Effector memory CD4-positive, alpha-beta T cell (primary cell): Measurements from ENCODE around the gene NAIF1.

Source experiments
- DNase-seq, 3 donors: peaks; one replicate each; pipeline ENCODE4 v3.0.0-alpha.2; 2020
- H3K27ac ChIP-seq: 2 replicates; pipeline ENCODE4 v1.7.0; 2013; ENCODE audit warnings: mild to moderate bottlenecking, low read length, moderate library complexity; ENCODE audit not compliant: insufficient read depth, poor library complexity, severe bottlenecking
- H3K27me3 ChIP-seq: replicated peaks from 2 replicates; pipeline ENCODE4 v1.7.0; 2013; ENCODE audit warnings: mild to moderate bottlenecking, low read length; ENCODE audit not compliant: insufficient read depth, control insufficient read depth, poor library complexity, severe bottlenecking
- H3K36me3 ChIP-seq: 2 replicates; pipeline ENCODE4 v1.7.0; 2013; ENCODE audit warnings: mild to moderate bottlenecking, low read length, moderate library complexity; ENCODE audit not compliant: control insufficient read depth, insufficient read depth
- H3K4me1 ChIP-seq: 2 replicates; pipeline ENCODE4 v1.7.0; 2013; ENCODE audit warnings: low read length, mild to moderate bottlenecking; ENCODE audit not compliant: control insufficient read depth, insufficient read depth, poor library complexity, severe bottlenecking
- H3K4me3 ChIP-seq: 2 replicates; pipeline ENCODE4 v1.7.0; 2013; ENCODE audit warnings: low read length, low read depth, mild to moderate bottlenecking; ENCODE audit not compliant: insufficient read depth, poor library complexity, severe bottlenecking
- H3K9me3 ChIP-seq: 2 replicates; pipeline ENCODE4 v1.7.0; 2013; ENCODE audit warnings: mild to moderate bottlenecking, low read length, moderate library complexity; ENCODE audit not compliant: control insufficient read depth

NAIF1 gene

DNA sequence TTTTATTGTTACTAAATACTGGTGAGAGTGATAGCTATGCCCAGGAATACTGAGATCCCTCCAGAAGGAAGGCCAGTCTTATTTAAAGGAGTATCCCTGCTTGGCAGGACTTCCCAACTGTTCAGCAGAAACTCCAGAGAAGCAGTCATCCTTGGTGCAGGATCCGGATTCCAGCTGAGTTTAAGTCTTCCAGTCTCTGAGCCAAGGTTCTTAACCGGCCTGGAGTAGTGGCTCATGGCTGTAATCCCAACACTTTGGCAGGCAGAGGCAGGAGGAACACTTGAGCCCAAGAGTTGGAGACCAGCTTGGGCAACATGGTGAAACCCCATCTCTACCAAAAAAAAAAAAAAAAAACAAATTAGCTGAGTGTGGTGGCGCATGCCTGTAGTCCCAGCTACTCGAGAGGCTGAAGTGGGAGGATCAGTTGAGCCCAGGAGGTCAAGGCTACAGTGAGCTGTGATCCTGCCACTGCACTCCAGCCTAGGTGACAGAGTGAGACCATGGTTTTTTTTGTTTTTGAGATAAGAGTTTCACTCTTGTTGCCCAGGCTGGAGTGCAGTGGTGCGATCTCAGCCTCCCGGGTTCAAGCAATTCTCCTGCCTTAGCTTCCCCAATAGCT, 7.6 kb downstream of the NAIF1 start:
- H3K27me3 ChIP-seq = no peaks in the 10 kb centered on the region
- H3K4me1 ChIP-seq = peaks cover 28% of the 10 kb centered on the region
- H3K27ac ChIP-seq = no peak overlapping the region
- no peak for DNase-seq
- no peaks in the 10 kb centered on the region for H3K9me3 ChIP-seq
- no peak overlapping the region for H3K4me3 ChIP-seq
- H3K36me3 ChIP-seq = no peaks in the 10 kb centered on the region

DNA sequence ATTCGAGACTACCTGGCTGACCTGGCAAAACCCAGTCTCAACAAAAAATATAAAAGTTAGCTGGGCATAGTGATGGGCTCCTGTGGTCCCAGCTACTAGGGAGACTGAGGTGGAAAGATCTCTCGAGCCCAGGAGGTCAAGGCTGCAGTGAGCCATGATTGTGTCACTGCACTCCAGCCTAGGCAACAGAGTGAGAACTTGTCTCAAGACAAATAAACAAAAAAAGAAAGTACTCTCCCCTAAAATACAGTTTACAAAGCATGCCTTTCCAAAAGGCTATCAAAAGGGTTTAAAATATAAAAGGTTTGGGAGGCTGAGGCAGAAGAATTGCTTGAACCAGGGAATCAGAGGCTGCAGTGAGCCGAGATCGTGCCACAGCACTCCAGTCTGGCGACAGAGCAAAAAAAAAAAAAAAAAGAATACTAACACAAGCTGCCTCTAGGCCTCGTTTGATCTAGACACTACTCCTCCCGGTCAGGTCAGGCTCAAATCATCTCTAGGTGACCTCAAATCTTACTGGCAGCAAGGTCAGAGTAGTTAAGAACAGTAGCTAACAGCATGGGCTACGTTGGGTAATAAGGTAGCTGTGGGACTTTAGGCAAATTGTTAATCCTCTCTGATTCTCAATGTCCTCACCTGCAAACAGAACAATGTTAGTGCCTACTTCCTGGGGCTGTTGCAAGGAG, 9.3 kb downstream of the NAIF1 start:
- Histone ChIP-seq H3K36me3 (no peaks in the 10 kb centered on the region), H3K9me3 (no peaks in the 10 kb centered on the region), H3K27me3 (no peaks in the 10 kb centered on the region), H3K27ac (no peak overlapping the region), H3K4me1 (peaks cover 22% of the 10 kb centered on the region), H3K4me3 (no peak overlapping the region)
- no peak for DNase-seq

- H3K36me3 ChIP-seq = no peaks in the 10 kb centered on the region
- peaks cover 14% of the 10 kb centered on the region for H3K4me1 ChIP-seq
- H3K4me3 ChIP-seq = no peak overlapping the region
- no peak overlapping the region for H3K27ac ChIP-seq
- no peaks in the 10 kb centered on the region for H3K27me3 ChIP-seq
- no peak for DNase-seq
- no peaks in the 10 kb centered on the region for H3K9me3 ChIP-seq
Observed at GRCh38 chr9:128056887-128057723, 10.0 kb downstream of the NAIF1 start.

- Histone ChIP-seq H3K4me1 (peaks cover 7% of the 10 kb centered on the region), H3K4me3 (no peak overlapping the region), H3K36me3 (no peaks in the 10 kb centered on the region), H3K27ac (no peak overlapping the region), H3K27me3 (no peaks in the 10 kb centered on the region), H3K9me3 (no peaks in the 10 kb centered on the region)
- no peak for DNase-seq
Observed at GRCh38 chr9:128056086-128056485, 11.0 kb downstream of the NAIF1 start.

DNA sequence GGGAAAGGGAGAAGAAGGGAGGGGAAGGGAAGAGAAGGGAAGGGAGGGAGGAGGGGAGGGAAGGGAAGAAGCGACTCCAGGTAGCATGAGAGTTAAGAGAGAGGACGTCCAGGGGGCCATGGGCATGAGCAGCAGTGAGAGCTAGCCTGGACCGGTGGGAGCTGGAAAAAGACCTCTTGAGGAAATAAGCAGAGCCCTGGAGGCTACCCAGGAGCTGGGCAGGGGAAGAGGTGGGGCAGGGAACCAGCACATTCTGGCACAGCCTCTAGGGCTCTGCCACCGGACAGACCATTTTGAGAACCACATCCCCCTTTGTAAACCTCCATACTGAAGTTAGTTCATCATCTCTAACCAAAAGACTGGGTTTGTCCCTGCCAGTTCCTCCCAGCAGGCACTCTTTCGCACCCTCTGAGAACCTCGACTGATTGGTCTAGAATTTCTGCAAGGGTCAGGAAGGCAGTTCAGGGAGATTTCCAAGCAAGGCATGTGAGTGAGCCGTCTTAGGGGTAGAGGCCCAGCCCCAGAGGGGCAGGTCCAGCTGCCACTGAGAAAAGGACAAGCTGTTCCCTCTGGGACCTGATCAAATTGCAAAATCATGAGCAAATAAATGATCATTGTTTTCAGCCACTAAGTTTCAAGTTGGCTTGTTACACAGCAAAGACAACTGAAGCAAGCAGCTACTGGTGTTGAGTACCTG, 11.6 kb downstream of the NAIF1 start:
- peaks cover under 1% of the 10 kb centered on the region for H3K4me1 ChIP-seq
- H3K36me3 ChIP-seq = no peaks in the 10 kb centered on the region
- no peaks in the 10 kb centered on the region for H3K9me3 ChIP-seq
- no peaks in the 10 kb centered on the region for H3K27me3 ChIP-seq
- H3K4me3 ChIP-seq = no peak overlapping the region
- DNase-seq = no peak
- H3K27ac ChIP-seq = no peak overlapping the region

DNA sequence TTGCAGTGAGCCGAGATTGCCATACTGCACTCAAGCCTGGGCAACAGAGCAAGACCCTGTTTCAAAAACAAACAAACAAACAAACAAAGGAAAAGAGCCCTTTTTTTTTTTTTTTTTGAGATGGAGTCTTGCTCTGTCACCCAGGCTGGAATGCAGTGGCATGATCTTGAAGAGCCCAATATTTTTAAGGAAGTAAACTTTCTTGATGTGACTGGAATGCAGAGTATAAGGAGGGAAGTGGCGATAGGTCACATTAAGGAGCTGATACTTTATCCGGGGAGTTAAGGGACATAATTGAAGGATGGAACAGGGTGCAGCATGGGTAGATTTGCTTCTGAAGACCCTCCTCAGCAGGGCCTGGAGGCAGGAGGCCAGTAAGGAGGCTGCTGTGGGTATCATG, 13.0 kb downstream of the NAIF1 start:
- no peaks in the 10 kb centered on the region for H3K27me3 ChIP-seq
- no peaks in the 10 kb centered on the region for H3K4me1 ChIP-seq
- H3K4me3 ChIP-seq = no peak overlapping the region
- H3K9me3 ChIP-seq = no peaks in the 10 kb centered on the region
- H3K36me3 ChIP-seq = no peaks in the 10 kb centered on the region
- DNase-seq = no peak
- H3K27ac ChIP-seq = no peak overlapping the region

- H3K9me3 ChIP-seq = no peaks in the 10 kb centered on the region
- no peaks in the 10 kb centered on the region for H3K27me3 ChIP-seq
- no peaks in the 10 kb centered on the region for H3K36me3 ChIP-seq
- no peak for DNase-seq
- H3K4me1 ChIP-seq = no peaks in the 10 kb centered on the region
- no peak overlapping the region for H3K4me3 ChIP-seq
- H3K27ac ChIP-seq = no peak overlapping the region
Observed at GRCh38 chr9:128053560-128053959, 13.6 kb downstream of the NAIF1 start.

GRCh38 chr9:128051932-128052709, 15.0 kb downstream of the NAIF1 start:
- DNase-seq = no peak
- H3K9me3 ChIP-seq = no peaks in the 10 kb centered on the region

GRCh38 chr9:128049843-128050242, 17.3 kb downstream of the NAIF1 start:
- H3K4me3 ChIP-seq = no peak overlapping the region
- DNase-seq = no peak
- H3K4me1 ChIP-seq = no peaks in the 10 kb centered on the region
- H3K36me3 ChIP-seq = no peaks in the 10 kb centered on the region
- H3K9me3 ChIP-seq = no peaks in the 10 kb centered on the region
- H3K27ac ChIP-seq = no peak overlapping the region
- H3K27me3 ChIP-seq = no peaks in the 10 kb centered on the region

More at GRCh38 chr9:128051932-128052709, 15.0 kb downstream of the NAIF1 start:
- H3K36me3 ChIP-seq = no peaks in the 10 kb centered on the region
- H3K27ac ChIP-seq = no peak overlapping the region
- no peaks in the 10 kb centered on the region for H3K27me3 ChIP-seq
- H3K4me3 ChIP-seq = no peak overlapping the region
- no peaks in the 10 kb centered on the region for H3K4me1 ChIP-seq
